Gastrocnemius medialis (tissue), 4 donors: Measurements from ENCODE around the gene THSD7B. TPM values are rescaled to one million over a fixed set of nuclear protein-coding genes. Genes with fewer than 3 reads are reported as not detected.

Experiments
- ATAC-seq, 2 donors: fragments of 150-250 bp; one replicate each; pipeline ENCODE4 v1.9.1; 2016
- DNase-seq, 2 donors: peaks; one replicate each; pipeline ENCODE4 v3.0.0-alpha.2; 2019
- H3K27ac ChIP-seq, 4 donors: fragments of 200-600 bp; sonication (generic); 1 replicate in 1 of 4; 2 replicates in 3 of 4; pipeline ENCODE4 v1.5.1; 2016 to 2018; ENCODE audit warnings: mild to moderate bottlenecking in 2 of 4, moderate library complexity in 1 of 4
- H3K27me3 ChIP-seq, 3 donors: fragments of 200-600 bp; sonication (generic) in 2 of 3; 1 replicate in 1 of 3; 2 replicates in 2 of 3; pipeline versions ENCODE4 v1.5.1 to v1.6.0; 2016 to 2019; ENCODE audit warnings: mild to moderate bottlenecking in 1 of 3, moderate library complexity in 1 of 3
- H3K36me3 ChIP-seq, 2 donors: fragments of 200-600 bp; sonication (generic) in 1 of 2; one replicate each; pipeline ENCODE4 v1.5.1; 2017 to 2018
- H3K4me1 ChIP-seq, 2 donors: fragments of 200-600 bp; sonication (generic) in 1 of 2; one replicate each; pipeline ENCODE4 v1.5.1; 2016 to 2017; ENCODE audit warnings: mild to moderate bottlenecking in 2 of 2
- H3K4me3 ChIP-seq, 4 donors: fragments of 200-600 bp; sonication (generic) in 3 of 4; 1 replicate in 1 of 4; 2 replicates in 3 of 4; pipeline ENCODE4 v1.5.1; 2016 to 2019; ENCODE audit warnings: mild to moderate bottlenecking in 2 of 4
- H3K9me3 ChIP-seq, 3 donors: fragments of 200-600 bp; sonication (generic) in 2 of 3; 1 replicate in 1 of 3; 2 replicates in 2 of 3; pipeline ENCODE4 v1.5.1; 2016 to 2019
- CTCF ChIP-seq, 5 experiments: fragments of 450-650 bp in 3 of 5; fragments of 200-600 bp in 2 of 5; sonication (generic) in 2 of 5; IDR thresholded peaks in 4 of 5; conservative IDR thresholded peaks in 1 of 5; 1 replicate in 4 of 5; 2 replicates in 1 of 5; pipeline ENCODE4 v1.5.1; 2016 to 2019; ENCODE audit warnings: antibody characterized with exemption in 5 of 5, mild to moderate bottlenecking in 3 of 5, moderate library complexity in 3 of 5
- POLR2A ChIP-seq, 2 donors: fragments of 450-650 bp; IDR thresholded peaks; one replicate each; pipeline ENCODE4 v1.6.1; 2017; ENCODE audit warnings: antibody characterized with exemption in 2 of 2, mild to moderate bottlenecking in 2 of 2, moderate library complexity in 2 of 2
- in situ Hi-C, 4 donors: fragments of 200-750 bp; cut with MboI; loops; one replicate each; pipeline versions ENCODE4 v1.15.0 to v1.8.0; 2017; ENCODE audit warnings: low sequenced_read_pairs in 4 of 4
- intact Hi-C: fragments of 100-400 bp; cut with DNase I; formaldehyde crosslinking; loops from one replicate; pipeline ENCODE4 v1.15.1; 2023; ENCODE audit warnings: low total_unique reads
- total RNA-seq, 4 donors: library from RNA; depleted of rRNA; stranded (reverse); fragments of >200 nt; gene quantifications; one replicate each; pipeline versions ENCODE4 v1.1.0 to v1.2.3, GENCODE V29; 2016

Gene THSD7B
- total RNA-seq, 4 donors from 2014 or later = not detected

- DNase-seq (no peak), ATAC-seq (no peak)
- H3K27me3 ChIP-seq = no peaks in the 10 kb centered on the region
- no peak overlapping the region for H3K27ac ChIP-seq
- no peaks in the 10 kb centered on the region for H3K9me3 ChIP-seq
- intact Hi-C loops = no loop called here
- no peaks in the 10 kb centered on the region for H3K36me3 ChIP-seq
- H3K4me3 ChIP-seq = no peak overlapping the region
- no peaks in the 10 kb centered on the region for H3K4me1 ChIP-seq
- in situ Hi-C loops = no loop called here
- no peak for TF ChIP-seq CTCF (IDR thresholded peaks at IDR 0.05 in 4 of 5, conservative IDR thresholded peaks at IDR 0.05 in 1 of 5)
- no peak for TF ChIP-seq POLR2A (IDR thresholded peaks at IDR 0.05)
These were observed 31.0 kb downstream of the THSD7B start for GRCh38 chr2:136796339-136796738.

- no peak for DNase-seq
- intact Hi-C loops (no loop called here), in situ Hi-C loops (no loop called here)
- no peak for TF ChIP-seq POLR2A (IDR thresholded peaks at IDR 0.05)
- TF ChIP-seq CTCF (IDR thresholded peaks at IDR 0.05 in 4 of 5, conservative IDR thresholded peaks at IDR 0.05 in 1 of 5) = no peak
- Histone ChIP-seq H3K9me3 (no peaks in the 10 kb centered on the region), H3K4me1 (no peaks in the 10 kb centered on the region), H3K4me3 (no peak overlapping the region), H3K36me3 (no peaks in the 10 kb centered on the region), H3K27ac (no peak overlapping the region), H3K27me3 (no peaks in the 10 kb centered on the region)
- no peak for ATAC-seq
These were observed 33.4 kb downstream of the THSD7B start for GRCh38 chr2:136798766-136799165.

- no peaks in the 10 kb centered on the region for H3K9me3 ChIP-seq
These were observed 36.3 kb downstream of the THSD7B start for GRCh38 chr2:136801661-136802060.

GRCh38 chr2:136809998-136810397 lies 44.7 kb downstream of the THSD7B start:
- H3K36me3 ChIP-seq = no peaks in the 10 kb centered on the region
- H3K4me3 ChIP-seq = no peak overlapping the region
- in situ Hi-C loops = no loop called here
- no peaks in the 10 kb centered on the region for H3K4me1 ChIP-seq
- H3K27ac ChIP-seq = no peak overlapping the region
- ATAC-seq (no peak), DNase-seq (no peak)
- H3K27me3 ChIP-seq = no peaks in the 10 kb centered on the region
- TF ChIP-seq POLR2A (IDR thresholded peaks at IDR 0.05) (no peak), CTCF (IDR thresholded peaks at IDR 0.05 in 4 of 5, conservative IDR thresholded peaks at IDR 0.05 in 1 of 5) (no peak)
- H3K9me3 ChIP-seq = no peaks in the 10 kb centered on the region
- intact Hi-C loops = no loop called here

More at GRCh38 chr2:136801661-136802060, 36.3 kb downstream of the THSD7B start:
- H3K27me3 ChIP-seq = no peaks in the 10 kb centered on the region
- in situ Hi-C loops = no loop called here
- no peaks in the 10 kb centered on the region for H3K36me3 ChIP-seq
- H3K4me1 ChIP-seq = no peaks in the 10 kb centered on the region
- H3K27ac ChIP-seq = no peak overlapping the region
- DNase-seq = no peak
- no peak for TF ChIP-seq CTCF (IDR thresholded peaks at IDR 0.05 in 4 of 5, conservative IDR thresholded peaks at IDR 0.05 in 1 of 5)
- no peak for TF ChIP-seq POLR2A (IDR thresholded peaks at IDR 0.05)
- intact Hi-C loops = no loop called here
- ATAC-seq = no peak
- H3K4me3 ChIP-seq = no peak overlapping the region

- Histone ChIP-seq H3K27me3 (no peaks in the 10 kb centered on the region), H3K27ac (no peak overlapping the region), H3K9me3 (no peaks in the 10 kb centered on the region), H3K4me1 (no peaks in the 10 kb centered on the region), H3K36me3 (no peaks in the 10 kb centered on the region), H3K4me3 (no peak overlapping the region)
- ATAC-seq (no peak), DNase-seq (no peak)
- intact Hi-C loops = no loop called here
- no peak for TF ChIP-seq CTCF (IDR thresholded peaks at IDR 0.05 in 4 of 5, conservative IDR thresholded peaks at IDR 0.05 in 1 of 5)
- no peak for TF ChIP-seq POLR2A (IDR thresholded peaks at IDR 0.05)
- in situ Hi-C loops = no loop called here
These were observed 53.5 kb downstream of the THSD7B start for GRCh38 chr2:136818839-136819238.
